ENCODE data around the gene ZNF595. TPM values are rescaled to one million over a fixed set of nuclear protein-coding genes. Genes with fewer than 3 reads are reported as not detected.
"Not testable (repeated sequence)": the region's sequence is repeated elsewhere in the genome, so short reads cannot be mapped to it uniquely, and the experiment has no call there.

ZNF595 gene
- total and polyA plus RNA-seq, 2 donors (not counting 1 experiment from before 2014, with no cell fraction given): 16.8 to 18.9 TPM

- peaks cover 15 to 56% (median 32%) of the 10 kb centered on the region in 3 donors for H3K9me3 ChIP-seq (ENCODE audit: control extremely low read depth in 1 of 3, control insufficient read depth in 2 of 3, insufficient read depth in 1 of 3, low read length in 2 of 3)
- DNase-seq (no peak), ATAC-seq (ENCODE audit: low read depth) (no peak)
- ChIA-PET POLR2A (no interaction called here), CTCF (no interaction called here)
- H3K4me2 ChIP-seq (replicated peaks; ENCODE audit: low read depth, low read length, poor library complexity, severe bottlenecking): no peak overlapping the region
- no peak overlapping the region for H3K4me3 Mint-ChIP-seq
- H4K20me1 ChIP-seq (ENCODE audit: control insufficient read depth, insufficient read depth, low read length, poor library complexity, severe bottlenecking): peaks cover 1% of the 10 kb centered on the region
- H3K4me1 ChIP-seq (ENCODE audit: control insufficient read depth in 2 of 2, insufficient read depth in 2 of 2, low read length in 2 of 2): peaks cover 12 to 25% of the 10 kb centered on the region in 2 donors
- H3K9me3 Mint-ChIP-seq (ENCODE audit: insufficient read depth): peaks cover 14% of the 10 kb centered on the region
- H3K4me1 Mint-ChIP-seq: peaks cover 31% of the 10 kb centered on the region
- H3K27me3 ChIP-seq (replicated peaks in 1 of 4; ENCODE audit: control extremely low read depth in 1 of 4, control insufficient read depth in 3 of 4, insufficient read depth in 4 of 4, low read length in 3 of 4): no peaks in the 10 kb centered on the region
- TF ChIP-seq CTCF (IDR thresholded peaks at IDR 0.05) (no peak), EZH2 (IDR thresholded peaks at IDR 0.05; ENCODE audit: borderline replicate concordance, insufficient read depth, low read depth, low read length, poor library complexity, severe bottlenecking) (no peak)
- H3K36me3 ChIP-seq (replicated peaks in 1 of 2; ENCODE audit: control extremely low read depth in 1 of 2, control insufficient read depth in 1 of 2, extremely low read depth in 1 of 2, insufficient read depth in 2 of 2, low read length in 1 of 2): no peaks in the 10 kb centered on the region
- H3K27ac Mint-ChIP-seq: no peak overlapping the region
- no peak overlapping the region for H3K9ac ChIP-seq (ENCODE audit: low read length)
- no peak overlapping the region for H3K4me3 ChIP-seq (ENCODE audit: control extremely low read depth in 1 of 5, extremely low read depth in 1 of 5, insufficient read depth in 1 of 5, low read depth in 2 of 5, low read length in 4 of 5)
- H3K79me2 ChIP-seq (ENCODE audit: control insufficient read depth, insufficient read depth, low read length): peaks cover 8% of the 10 kb centered on the region
- H3K27me3 Mint-ChIP-seq: no peaks in the 10 kb centered on the region
- H2AFZ ChIP-seq (ENCODE audit: insufficient read depth, low read depth, low read length, poor library complexity, severe bottlenecking): no peak overlapping the region
- intact Hi-C loops (cut with micrococcal nuclease): loop anchor here (5.0 kb wide), 2 partner anchors 122 to 217 kb away; partner anchors contain the start of gene ZNF141
- WGBS (ENCODE audit: insufficient coverage): 60% methylated on average over 4 of the region's 5 CpGs
- H3K27ac ChIP-seq (ENCODE audit: low read length in 2 of 2): no peak overlapping the region
Measured at GRCh38 chr4:120616-121015, 67.5 kb downstream of the ZNF595 start.

DNA sequence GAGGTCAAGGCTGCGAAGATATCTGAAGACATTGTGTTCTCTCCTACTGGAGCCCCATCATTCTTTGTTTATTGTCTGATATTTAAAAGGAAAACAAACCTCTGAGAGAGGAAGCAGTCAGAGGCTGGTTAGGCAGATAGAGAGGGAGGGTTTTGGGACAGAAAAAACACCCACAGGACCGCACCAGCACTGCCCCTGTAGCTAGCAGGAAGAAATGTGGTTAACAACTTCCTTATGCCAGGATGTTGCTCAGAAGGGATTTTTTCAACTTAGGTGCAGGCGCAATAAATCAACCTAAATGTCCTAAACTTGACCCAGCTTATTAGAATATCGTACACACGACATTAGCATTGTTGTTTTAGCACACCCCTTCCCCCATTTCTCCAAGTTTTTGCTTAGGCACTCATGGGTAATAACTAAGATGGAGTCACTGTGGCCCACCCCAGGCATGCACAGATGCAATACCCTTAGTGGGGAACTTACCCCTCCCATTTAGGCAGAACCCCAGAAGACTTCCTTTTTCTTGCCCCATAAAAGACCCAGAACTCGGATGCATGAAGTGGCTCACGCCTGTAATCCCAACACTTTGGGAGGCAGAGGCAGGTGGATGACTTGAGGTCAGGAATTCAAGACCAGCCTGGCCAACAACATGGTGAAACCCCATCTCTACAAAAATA is 68.4 kb downstream of the ZNF595 start:
- TF ChIP-seq CTCF (IDR thresholded peaks at IDR 0.05) (no peak), EZH2 (IDR thresholded peaks at IDR 0.05; ENCODE audit: borderline replicate concordance, insufficient read depth, low read depth, low read length, poor library complexity, severe bottlenecking) (no peak)
- CTCF ChIA-PET: interaction anchor here (1.2 kb wide), 1 partner anchor 22 kb away, joined by 3 read pairs; no protein-coding TSS in a partner anchor
- H3K27ac ChIP-seq (ENCODE audit: low read length in 2 of 2): no peak overlapping the region
- H3K79me2 ChIP-seq (ENCODE audit: control insufficient read depth, insufficient read depth, low read length): peaks cover 18% of the 10 kb centered on the region
- peaks cover 17 to 30% of the 10 kb centered on the region in 2 donors for H3K4me1 ChIP-seq (ENCODE audit: control insufficient read depth in 2 of 2, insufficient read depth in 2 of 2, low read length in 2 of 2)
- Mint-ChIP-seq H3K27ac (peak overlapping the region; percentile 26), H3K27me3 (no peaks in the 10 kb centered on the region), H3K9me3 (ENCODE audit: insufficient read depth) (peaks cover 13% of the 10 kb centered on the region), H3K4me1 (peaks cover 37% of the 10 kb centered on the region), H3K4me3 (peak overlapping the region; percentile 45)
- no peaks in the 10 kb centered on the region for H3K27me3 ChIP-seq (replicated peaks in 1 of 4; ENCODE audit: control extremely low read depth in 1 of 4, control insufficient read depth in 3 of 4, insufficient read depth in 4 of 4, low read length in 3 of 4)
- POLR2A ChIA-PET: no interaction called here
- DNase-seq (peak; percentile 23), ATAC-seq (ENCODE audit: low read depth) (no peak)
- 0% methylated on average over 3 of the region's 7 CpGs for WGBS (ENCODE audit: insufficient coverage)
- peaks cover 4% of the 10 kb centered on the region for H4K20me1 ChIP-seq (ENCODE audit: control insufficient read depth, insufficient read depth, low read length, poor library complexity, severe bottlenecking)
- peak overlapping the region; percentile 3 for H3K4me2 ChIP-seq (replicated peaks; ENCODE audit: low read depth, low read length, poor library complexity, severe bottlenecking)
- no peak overlapping the region for H3K9ac ChIP-seq (ENCODE audit: low read length)
- peak overlapping the region; percentile 41 for H2AFZ ChIP-seq (ENCODE audit: insufficient read depth, low read depth, low read length, poor library complexity, severe bottlenecking)
- no peaks in the 10 kb centered on the region for H3K36me3 ChIP-seq (replicated peaks in 1 of 2; ENCODE audit: control extremely low read depth in 1 of 2, control insufficient read depth in 1 of 2, extremely low read depth in 1 of 2, insufficient read depth in 2 of 2, low read length in 1 of 2)
- intact Hi-C loops (cut with micrococcal nuclease): loop anchor here (5.0 kb wide), 2 partner anchors 121 to 216 kb away; partner anchors contain the start of gene ZNF141
- H3K4me3 ChIP-seq (ENCODE audit: control extremely low read depth in 1 of 5, extremely low read depth in 1 of 5, insufficient read depth in 1 of 5, low read depth in 2 of 5, low read length in 4 of 5): no peak overlapping the region
- peaks cover 15 to 60% (median 30%) of the 10 kb centered on the region in 3 donors for H3K9me3 ChIP-seq (ENCODE audit: control extremely low read depth in 1 of 3, control insufficient read depth in 2 of 3, insufficient read depth in 1 of 3, low read length in 2 of 3)

- intact Hi-C loops (cut with micrococcal nuclease): loop anchor here (5.0 kb wide), 2 partner anchors 118 to 213 kb away; partner anchors contain the start of gene ZNF141
- Histone ChIP-seq H3K4me1 (ENCODE audit: control insufficient read depth in 2 of 2, insufficient read depth in 2 of 2, low read length in 2 of 2) (peaks cover 17 to 30% of the 10 kb centered on the region in 2 donors), H3K9ac (ENCODE audit: low read length) (peak overlapping the region; percentile 85), H2AFZ (ENCODE audit: insufficient read depth, low read depth, low read length, poor library complexity, severe bottlenecking) (peak overlapping the region; percentile 89), H3K9me3 (ENCODE audit: control extremely low read depth in 1 of 3, control insufficient read depth in 2 of 3, insufficient read depth in 1 of 3, low read length in 2 of 3) (peaks cover 21 to 61% (median 23%) of the 10 kb centered on the region in 3 donors), H3K4me2 (replicated peaks; ENCODE audit: low read depth, low read length, poor library complexity, severe bottlenecking) (peak overlapping the region; percentile 79), H3K27ac (ENCODE audit: low read length in 2 of 2) (peak overlapping the region; percentile 70 to 82), H3K36me3 (replicated peaks in 1 of 2; ENCODE audit: control extremely low read depth in 1 of 2, control insufficient read depth in 1 of 2, extremely low read depth in 1 of 2, insufficient read depth in 2 of 2, low read length in 1 of 2) (peaks cover 10 to 21% of the 10 kb centered on the region in 2 experiments), H3K79me2 (ENCODE audit: control insufficient read depth, insufficient read depth, low read length) (peaks cover 41% of the 10 kb centered on the region), H3K4me3 (ENCODE audit: control extremely low read depth in 1 of 5, extremely low read depth in 1 of 5, insufficient read depth in 1 of 5, low read depth in 2 of 5, low read length in 4 of 5) (peak overlapping the region; percentile 56 to 88 (median 80))
- Mint-ChIP-seq H3K4me1 (peaks cover 32% of the 10 kb centered on the region), H3K27ac (peak overlapping the region; percentile 98), H3K4me3 (peak overlapping the region; percentile 97)
- H3K27me3 Mint-ChIP-seq; POLR2A ChIA-PET; DNase-seq; H3K9me3 Mint-ChIP-seq (ENCODE audit: insufficient read depth); H4K20me1 ChIP-seq (ENCODE audit: control insufficient read depth, insufficient read depth, low read length, poor library complexity, severe bottlenecking); ATAC-seq (ENCODE audit: low read depth); H3K27me3 ChIP-seq (replicated peaks in 1 of 4; ENCODE audit: control extremely low read depth in 1 of 4, control insufficient read depth in 3 of 4, insufficient read depth in 4 of 4, low read length in 3 of 4): not testable (repeated sequence)
- CTCF ChIA-PET: interaction anchor here (1.5 to 2.6 kb wide), 3 partner anchors 11 to 210 kb away, joined by 3 to 10 read pairs (median 7); no protein-coding TSS in a partner anchor
- 93% methylated on average over 5 of the region's 10 CpGs for WGBS (ENCODE audit: insufficient coverage)
Measured at GRCh38 chr4:123922-124274, 70.8 kb downstream of the ZNF595 start.
